ENCODE measurements around the gene PJVK.

- no peak for TF ChIP-seq POLR2A (IDR thresholded peaks at IDR 0.05)
- TF ChIP-seq CTCF (IDR thresholded peaks at IDR 0.05), result no peak
Measured at GRCh38 chr2:178427458-178427857, 23.7 kb upstream of the PJVK start.
